Calu3 (cell line): ENCODE data around the gene ARVCF. TPM values are rescaled to one million over a fixed set of nuclear protein-coding genes. Genes with fewer than 3 reads are reported as not detected.
A peak's percentile ranks its signal among the peaks of the same experiment; 100 is the strongest.

Source experiments
- BruUV-seq: library from RNA; stranded (reverse); fragments of 400-500 nt; replicated peaks from 2 replicates; lab custom pipeline; 2021; lab: Mats Ljungman, UMichigan
- CTCF ChIA-PET: fragments of 300-600 bp; sonication (Branson Sonifier 250); formaldehyde crosslinking; loops from one replicate; lab custom pipeline; 2022; ENCODE audit warnings: antibody characterized with exemption; lab: Charles Lee
- DNase-seq: peaks from one replicate; pipeline ENCODE4 v3.0.0; 2022
- H3K27ac Mint-ChIP-seq: one replicate; pipeline ENCODE4 v1.8.0; 2022; ENCODE audit warnings: mixed read lengths; ENCODE audit not compliant: unreplicated experiment
- H3K27me3 Mint-ChIP-seq: one replicate; pipeline ENCODE4 v1.8.0; 2022; ENCODE audit warnings: mixed read lengths; ENCODE audit not compliant: unreplicated experiment
- H3K36me3 Mint-ChIP-seq: one replicate; pipeline ENCODE4 v1.8.0; 2022; ENCODE audit warnings: mild to moderate bottlenecking, moderate library complexity, mixed read lengths; ENCODE audit not compliant: insufficient read depth, unreplicated experiment
- H3K4me1 Mint-ChIP-seq: one replicate; pipeline ENCODE4 v1.8.0; 2022; ENCODE audit warnings: mild to moderate bottlenecking, low read depth, mixed read lengths; ENCODE audit not compliant: unreplicated experiment
- H3K4me3 Mint-ChIP-seq: one replicate; pipeline ENCODE4 v1.8.0; 2022; ENCODE audit warnings: mild to moderate bottlenecking, low read depth, moderate library complexity, mixed read lengths; ENCODE audit not compliant: unreplicated experiment
- H3K9me3 Mint-ChIP-seq: one replicate; pipeline ENCODE4 v1.8.0; 2022; ENCODE audit warnings: low read depth, mixed read lengths; ENCODE audit not compliant: unreplicated experiment
- intact Hi-C: fragments of 100-400 bp; cut with micrococcal nuclease; formaldehyde crosslinking; loops from one replicate; pipeline ENCODE4 v1.10.0; 2022; ENCODE audit not compliant: unreplicated experiment
- total RNA-seq: library from RNA; stranded (reverse); gene quantifications from 2 replicates; pipeline ENCODE4 v1.2.3, GENCODE V29; 2022
- TF ChIP-seq, protein P1 (sequence below): fragments of 200-600 bp; IDR thresholded peaks from one replicate; pipeline ENCODE4 v1.8.0; 2022; ENCODE audit warnings: antibody characterized with exemption; ENCODE audit not compliant: unreplicated experiment

The ARVCF gene
- total RNA-seq, 1 experiment from 2014 or later = 19.7 TPM

DNA sequence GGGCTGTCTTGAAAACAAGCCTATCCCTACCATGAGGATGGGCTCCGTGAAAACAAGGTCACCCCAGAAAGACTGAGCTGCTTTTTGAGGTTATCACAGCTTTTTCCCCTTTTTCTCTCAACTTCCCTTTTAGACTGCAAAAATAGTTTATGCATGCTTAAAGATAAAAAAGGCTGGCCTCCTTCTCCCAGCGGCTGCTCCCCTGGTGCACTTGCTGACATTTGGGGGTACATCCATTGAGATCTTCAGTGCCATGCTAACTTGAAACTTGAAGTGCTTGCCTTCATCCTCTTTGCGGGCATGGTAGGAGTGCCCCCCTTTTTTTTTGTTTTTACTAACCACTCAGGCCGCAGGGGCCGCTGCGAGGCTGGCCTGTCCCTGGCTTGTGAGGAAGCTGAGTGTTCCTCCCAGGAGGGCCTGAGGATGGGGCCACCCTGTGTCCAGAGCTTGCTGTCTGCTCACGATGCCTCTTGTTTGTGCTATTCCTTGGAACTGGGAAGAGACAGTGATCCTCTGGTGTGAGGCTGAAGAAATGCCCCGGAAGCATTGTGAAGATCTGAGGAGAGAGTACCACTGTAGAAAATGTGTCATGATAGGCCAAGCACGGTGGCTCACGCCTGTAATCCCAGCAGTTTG lies 6.5 kb upstream of the ARVCF start:
- no peaks in the 10 kb centered on the region for H3K27me3 Mint-ChIP-seq
- BruUV-seq = no TSS peak
- TF ChIP-seq, protein P1, sequence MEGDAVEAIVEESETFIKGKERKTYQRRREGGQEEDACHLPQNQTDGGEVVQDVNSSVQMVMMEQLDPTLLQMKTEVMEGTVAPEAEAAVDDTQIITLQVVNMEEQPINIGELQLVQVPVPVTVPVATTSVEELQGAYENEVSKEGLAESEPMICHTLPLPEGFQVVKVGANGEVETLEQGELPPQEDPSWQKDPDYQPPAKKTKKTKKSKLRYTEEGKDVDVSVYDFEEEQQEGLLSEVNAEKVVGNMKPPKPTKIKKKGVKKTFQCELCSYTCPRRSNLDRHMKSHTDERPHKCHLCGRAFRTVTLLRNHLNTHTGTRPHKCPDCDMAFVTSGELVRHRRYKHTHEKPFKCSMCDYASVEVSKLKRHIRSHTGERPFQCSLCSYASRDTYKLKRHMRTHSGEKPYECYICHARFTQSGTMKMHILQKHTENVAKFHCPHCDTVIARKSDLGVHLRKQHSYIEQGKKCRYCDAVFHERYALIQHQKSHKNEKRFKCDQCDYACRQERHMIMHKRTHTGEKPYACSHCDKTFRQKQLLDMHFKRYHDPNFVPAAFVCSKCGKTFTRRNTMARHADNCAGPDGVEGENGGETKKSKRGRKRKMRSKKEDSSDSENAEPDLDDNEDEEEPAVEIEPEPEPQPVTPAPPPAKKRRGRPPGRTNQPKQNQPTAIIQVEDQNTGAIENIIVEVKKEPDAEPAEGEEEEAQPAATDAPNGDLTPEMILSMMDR = no peak
- DNase-seq = no peak
- no peaks in the 10 kb centered on the region for H3K9me3 Mint-ChIP-seq
- peaks cover 35% of the 10 kb centered on the region for H3K36me3 Mint-ChIP-seq
- intact Hi-C loops = no loop called here
- CTCF ChIA-PET = interaction anchor here (1.2 kb wide), 1 partner anchor 61 kb away, joined by 4 read pairs; no protein-coding TSS in a partner anchor
- no peak overlapping the region for H3K4me3 Mint-ChIP-seq
- peaks cover 15% of the 10 kb centered on the region for H3K4me1 Mint-ChIP-seq
- H3K27ac Mint-ChIP-seq = no peak overlapping the region

DNA sequence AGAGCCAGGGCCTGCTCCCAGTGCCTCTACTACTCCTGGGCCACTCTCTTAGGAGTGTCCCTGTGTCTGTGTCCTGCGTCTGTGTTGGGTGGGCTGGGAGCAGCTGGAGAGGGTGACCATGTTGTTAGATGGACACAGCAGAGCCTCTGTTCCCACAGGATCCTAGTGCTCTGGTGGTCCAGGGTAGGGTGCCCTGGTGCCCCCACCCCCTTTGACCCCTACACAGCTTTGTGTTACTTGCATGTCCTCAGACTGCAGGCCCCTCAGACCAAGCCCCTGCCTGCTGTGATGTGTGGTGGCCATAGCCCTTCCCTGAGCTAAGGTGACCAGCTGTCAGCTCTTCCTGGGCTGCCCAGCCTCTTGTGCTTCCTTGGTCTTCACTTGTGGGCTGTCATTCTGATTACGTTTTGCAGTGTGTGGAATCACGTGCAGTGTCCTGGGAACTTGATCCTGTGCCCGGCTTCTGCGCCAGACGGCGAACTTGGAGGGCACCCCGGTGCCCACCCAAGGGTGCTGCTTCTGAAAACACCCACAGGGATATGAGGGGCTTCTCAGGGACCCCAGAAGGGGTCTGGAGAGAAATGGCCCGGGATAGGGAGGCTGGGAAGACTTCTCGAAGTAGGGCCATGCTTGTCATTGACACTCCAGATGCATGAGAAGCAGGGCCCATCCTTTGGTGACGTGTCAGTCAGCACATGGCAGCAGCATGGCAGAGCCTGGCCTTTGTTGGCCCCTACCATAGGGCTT lies 5.8 kb upstream of the ARVCF start:
- intact Hi-C loops = no loop called here
- Mint-ChIP-seq H3K36me3 (peaks cover 40% of the 10 kb centered on the region), H3K27ac (peak overlapping the region; percentile 91), H3K4me3 (peak overlapping the region; percentile 94), H3K9me3 (no peaks in the 10 kb centered on the region), H3K4me1 (peaks cover 15% of the 10 kb centered on the region), H3K27me3 (no peaks in the 10 kb centered on the region)
- TF ChIP-seq, protein P1 = no peak
- no TSS peak for BruUV-seq
- CTCF ChIA-PET = interaction anchor here (1.0 to 1.2 kb wide), 3 partner anchors 36 to 60 kb away, joined by 3 to 5 read pairs (median 4); no protein-coding TSS in a partner anchor
- DNase-seq = no peak

DNA sequence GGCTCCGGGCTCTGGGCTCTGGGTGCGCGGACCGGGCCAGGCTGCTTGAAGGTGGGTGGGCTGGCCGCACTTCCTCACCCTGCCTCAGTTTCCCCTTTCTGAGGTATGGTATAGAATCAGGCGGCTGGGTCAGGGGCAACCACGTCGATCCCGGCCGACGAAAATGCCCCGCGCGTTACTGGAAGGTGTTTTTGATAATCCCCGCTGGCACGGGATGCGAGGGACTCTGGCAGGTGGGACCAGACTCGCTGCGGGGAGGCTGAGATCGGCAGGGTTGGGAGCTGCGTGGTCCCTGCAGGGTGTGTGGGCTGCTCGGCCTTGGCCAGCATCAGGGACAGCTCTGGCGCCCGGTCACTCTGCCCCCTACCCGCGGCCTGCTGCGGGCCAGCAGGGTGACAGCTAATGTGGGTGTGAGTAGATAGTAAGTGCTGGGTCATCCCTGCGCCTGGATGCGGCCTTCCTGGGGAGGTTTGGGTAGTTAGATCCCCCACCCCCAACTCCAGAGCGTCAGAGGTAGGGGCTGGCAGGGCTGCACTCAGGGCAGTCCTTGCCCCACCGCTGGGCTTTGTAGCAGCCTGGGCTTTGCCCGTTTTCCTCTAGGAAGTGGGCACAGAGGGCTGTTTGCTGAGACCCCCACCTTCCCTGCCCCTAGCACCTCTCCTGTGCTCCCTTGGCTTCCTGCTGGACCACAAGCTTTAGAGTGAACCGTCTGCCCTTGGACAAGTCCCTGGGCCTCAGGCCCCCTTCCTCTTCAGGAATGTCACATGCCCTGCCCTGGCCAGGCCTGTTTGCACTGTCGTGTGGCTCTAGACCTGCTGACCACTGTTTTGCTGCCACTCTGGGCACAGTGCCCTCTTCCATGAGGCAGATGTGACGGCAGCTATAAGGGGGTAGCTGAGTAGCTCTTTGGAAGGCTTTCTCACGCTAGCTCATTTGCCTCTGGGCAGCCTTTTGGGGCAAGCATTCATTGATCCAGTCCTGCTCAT lies 4.9 kb upstream of the ARVCF start:
- peak; percentile 49 for DNase-seq
- peaks cover 15% of the 10 kb centered on the region for H3K4me1 Mint-ChIP-seq
- intact Hi-C loops = no loop called here
- TF ChIP-seq, protein P1 = no peak
- CTCF ChIA-PET = interaction anchor here (1.0 to 1.2 kb wide), 3 partner anchors 35 to 59 kb away, joined by 3 to 5 read pairs (median 4); no protein-coding TSS in a partner anchor
- peak overlapping the region; percentile 91 for H3K27ac Mint-ChIP-seq
- H3K9me3 Mint-ChIP-seq = no peaks in the 10 kb centered on the region
- peaks cover 42% of the 10 kb centered on the region for H3K36me3 Mint-ChIP-seq
- H3K4me3 Mint-ChIP-seq = peak overlapping the region; percentile 94
- H3K27me3 Mint-ChIP-seq = no peaks in the 10 kb centered on the region
- TSS peak; percentile 27 for BruUV-seq
